Measurements from ENCODE around the gene ADAP1. TPM values are rescaled to one million over a fixed set of nuclear protein-coding genes. Genes with fewer than 3 reads are reported as not detected.

ADAP1 gene
- total RNA-seq, 4 donors from 2014 or later = 41.9 to 94.2 (median 78.3) TPM

DNA sequence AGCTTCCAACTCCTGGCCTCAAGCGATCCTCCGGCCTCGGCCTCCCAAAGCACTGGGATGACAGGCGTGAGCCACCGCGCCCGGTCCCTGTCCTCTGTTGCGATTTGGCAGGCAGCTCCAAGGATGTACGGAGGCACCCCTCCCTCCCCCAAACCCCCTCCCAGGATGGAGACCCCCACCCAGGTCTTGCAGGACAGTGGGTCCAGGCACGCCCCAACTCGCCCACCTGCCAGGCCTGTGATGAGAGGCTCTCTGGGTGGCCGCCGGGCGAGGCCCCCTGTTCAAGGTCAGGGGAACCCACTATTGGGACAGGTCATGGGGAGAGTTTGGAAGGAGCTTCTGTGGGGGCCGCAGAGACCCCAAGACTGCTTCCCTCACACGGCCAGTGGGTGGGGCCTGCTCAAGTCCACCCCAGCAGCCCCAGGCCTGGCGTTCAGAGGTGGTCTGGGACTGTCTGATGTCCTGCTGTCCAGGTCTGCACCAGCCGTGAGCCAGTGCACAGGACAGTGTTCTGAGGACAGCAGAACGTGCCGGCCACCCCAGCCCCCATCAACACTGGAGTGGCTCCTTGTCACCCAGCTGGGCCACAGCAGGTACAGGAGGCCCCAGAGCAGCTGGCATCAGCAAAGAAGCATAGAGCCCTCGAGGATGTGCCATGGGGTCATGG is 2.5 kb downstream of the ADAP1 start:
- H3K27me3 ChIP-seq = peaks cover 0 to 22% (median 3%) of the 10 kb centered on the region in 4 donors
- no peak overlapping the region for H3K4me3 ChIP-seq
- TF ChIP-seq POLR2AphosphoS5 (IDR thresholded peaks at IDR 0.05) (no peak), CTCF (IDR thresholded peaks at IDR 0.05) (no peak)
- intact Hi-C loops (cut with DNase I) = loop anchor here (5.0 kb wide), 1 partner anchor 40 kb away; no protein-coding TSS in a partner anchor
- peaks cover 0 to 9% (median 0%) of the 10 kb centered on the region in 4 donors for H3K36me3 ChIP-seq
- H3K4me1 ChIP-seq = peaks cover 11 to 39% (median 36%) of the 10 kb centered on the region in 4 donors
- no peak for DNase-seq (ENCODE audit: extremely low spot score)
- 91% methylated on average over 13 of the region's 21 CpGs for WGBS
- no peaks in the 10 kb centered on the region for H3K9me3 ChIP-seq
- no peak overlapping the region for H3K27ac ChIP-seq (replicated peaks in 1 of 4)

GRCh38 chr7:949021-949934 is 5.2 kb downstream of the ADAP1 start:
- Histone ChIP-seq H3K4me1 (peaks cover 11 to 23% (median 20%) of the 10 kb centered on the region in 4 donors), H3K36me3 (peaks cover 0 to 9% (median 0%) of the 10 kb centered on the region in 4 donors), H3K27ac (replicated peaks in 1 of 4) (no peak overlapping the region), H3K27me3 (peaks cover 0 to 17% (median 3%) of the 10 kb centered on the region in 4 donors), H3K4me3 (no peak overlapping the region), H3K9me3 (no peaks in the 10 kb centered on the region)
- TF ChIP-seq EP300 (IDR thresholded peaks at IDR 0.05) (no peak), CTCF (IDR thresholded peaks at IDR 0.05) (no peak), POLR2A (IDR thresholded peaks at IDR 0.05; ENCODE audit: low read depth) (no peak), POLR2AphosphoS5 (IDR thresholded peaks at IDR 0.05) (no peak)
- no peak for DNase-seq (ENCODE audit: extremely low spot score)
- intact Hi-C loops (cut with DNase I) = no loop called here
- WGBS = 88% methylated on average over 18 of the region's 28 CpGs

DNA sequence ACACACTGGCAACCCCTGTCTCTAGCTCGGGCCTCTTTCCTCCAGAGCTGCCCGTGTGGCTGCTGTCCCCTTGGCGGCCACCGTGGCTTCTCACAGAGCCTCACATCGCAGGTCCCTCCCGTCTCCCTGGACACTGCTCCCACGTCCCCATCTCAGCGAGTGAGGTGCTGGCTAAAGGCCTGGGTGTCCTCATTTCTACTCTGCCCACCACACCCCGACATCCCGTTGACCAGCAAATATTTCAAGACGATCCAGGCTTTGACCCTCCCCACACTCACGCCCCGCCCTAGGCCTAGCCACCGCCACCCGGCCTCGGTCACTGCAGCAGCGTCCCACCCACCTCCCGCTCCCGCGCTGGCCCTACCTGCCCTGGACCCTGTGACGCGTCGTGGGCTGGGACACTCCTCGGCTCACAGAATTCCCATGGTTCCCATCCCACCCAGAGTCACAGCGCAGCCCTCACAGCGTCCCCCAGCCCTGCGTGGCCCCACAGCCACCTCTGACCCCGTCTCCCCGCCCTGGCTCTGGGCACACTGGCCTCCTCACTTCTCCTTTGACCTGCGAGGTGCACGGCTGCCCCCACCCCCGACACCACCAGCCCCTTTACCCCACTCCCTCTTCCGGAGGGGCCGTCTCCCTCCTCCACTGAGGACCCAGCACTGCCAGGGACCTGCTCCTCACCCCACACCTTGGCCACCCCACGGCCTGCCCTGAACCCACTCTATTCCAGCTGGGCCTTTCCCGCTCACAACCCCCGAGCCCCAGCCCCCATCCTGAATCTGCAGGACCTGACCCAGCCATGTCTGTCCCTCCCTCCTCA is 6.9 kb downstream of the ADAP1 start:
- peaks cover 0 to 9% (median 0%) of the 10 kb centered on the region in 4 donors for H3K36me3 ChIP-seq
- no peak overlapping the region for H3K4me3 ChIP-seq
- H3K27me3 ChIP-seq = peaks cover 0 to 6% (median 0%) of the 10 kb centered on the region in 4 donors
- 91% methylated on average over 37 of the region's 37 CpGs for WGBS
- no peak for DNase-seq (ENCODE audit: extremely low spot score)
- H3K9me3 ChIP-seq = no peaks in the 10 kb centered on the region
- H3K4me1 ChIP-seq = peaks cover 0 to 9% (median 5%) of the 10 kb centered on the region in 4 donors
- intact Hi-C loops (cut with DNase I) = no loop called here
- no peak for TF ChIP-seq CTCF (IDR thresholded peaks at IDR 0.05)
- TF ChIP-seq EP300 (IDR thresholded peaks at IDR 0.05) = no peak
- TF ChIP-seq POLR2A (IDR thresholded peaks at IDR 0.05; ENCODE audit: low read depth) = no peak
- TF ChIP-seq POLR2AphosphoS5 (IDR thresholded peaks at IDR 0.05) = no peak
- no peak overlapping the region for H3K27ac ChIP-seq (replicated peaks in 1 of 4)

DNA sequence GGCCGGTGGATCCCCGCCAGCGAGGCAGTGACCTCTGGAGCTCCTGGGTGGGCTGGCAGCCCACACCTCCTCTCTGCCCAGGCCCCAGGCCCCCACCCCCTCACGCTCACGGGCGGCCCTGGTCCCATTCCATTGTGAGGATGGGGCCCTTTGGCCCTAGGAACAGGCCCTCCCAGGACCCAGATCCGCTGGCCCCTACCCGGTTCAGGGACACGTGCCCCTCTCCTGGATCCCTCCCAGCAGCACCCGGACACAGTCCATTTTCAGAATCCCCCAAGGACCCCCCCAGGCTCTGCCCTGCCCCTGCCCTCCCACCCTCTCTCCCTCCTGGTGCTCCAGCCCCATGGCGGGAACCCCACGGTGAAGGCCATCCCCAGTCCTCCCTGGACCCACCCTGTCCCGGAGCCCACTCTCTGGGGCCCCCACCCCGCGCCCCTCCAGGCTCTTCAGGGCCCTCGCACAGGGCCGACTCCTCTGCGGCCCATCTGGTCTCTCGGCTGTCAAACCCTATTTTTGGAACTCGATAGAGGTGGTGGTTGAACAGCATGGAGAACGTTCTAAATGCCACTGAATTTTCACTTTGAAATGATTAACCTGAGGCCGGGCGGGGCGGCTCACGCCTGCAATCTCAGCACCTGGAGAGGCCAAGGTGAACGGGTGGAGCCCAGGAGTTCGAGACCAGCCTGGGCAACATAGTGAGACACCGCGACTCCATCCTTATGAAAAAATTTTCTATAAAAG is 8.1 kb downstream of the ADAP1 start:
- 83% methylated on average over 21 of the region's 29 CpGs for WGBS

More for the DNA sequence above, 8.1 kb downstream of the ADAP1 start:
- TF ChIP-seq POLR2A (IDR thresholded peaks at IDR 0.05; ENCODE audit: low read depth) = no peak
- no peak for TF ChIP-seq POLR2AphosphoS5 (IDR thresholded peaks at IDR 0.05)
- TF ChIP-seq EP300 (IDR thresholded peaks at IDR 0.05) = no peak
- no peak for TF ChIP-seq CTCF (IDR thresholded peaks at IDR 0.05)
- DNase-seq (ENCODE audit: extremely low spot score) = no peak
- no peak overlapping the region for H3K27ac ChIP-seq (replicated peaks in 1 of 4)
- no peaks in the 10 kb centered on the region for H3K4me1 ChIP-seq
- intact Hi-C loops (cut with DNase I) = no loop called here
- no peak overlapping the region for H3K4me3 ChIP-seq
- no peaks in the 10 kb centered on the region for H3K27me3 ChIP-seq
- no peaks in the 10 kb centered on the region for H3K9me3 ChIP-seq
- H3K36me3 ChIP-seq = peaks cover 0 to 9% (median 0%) of the 10 kb centered on the region in 4 donors
